ENCODE results near the gene EFNA5.

Gene EFNA5

DNA sequence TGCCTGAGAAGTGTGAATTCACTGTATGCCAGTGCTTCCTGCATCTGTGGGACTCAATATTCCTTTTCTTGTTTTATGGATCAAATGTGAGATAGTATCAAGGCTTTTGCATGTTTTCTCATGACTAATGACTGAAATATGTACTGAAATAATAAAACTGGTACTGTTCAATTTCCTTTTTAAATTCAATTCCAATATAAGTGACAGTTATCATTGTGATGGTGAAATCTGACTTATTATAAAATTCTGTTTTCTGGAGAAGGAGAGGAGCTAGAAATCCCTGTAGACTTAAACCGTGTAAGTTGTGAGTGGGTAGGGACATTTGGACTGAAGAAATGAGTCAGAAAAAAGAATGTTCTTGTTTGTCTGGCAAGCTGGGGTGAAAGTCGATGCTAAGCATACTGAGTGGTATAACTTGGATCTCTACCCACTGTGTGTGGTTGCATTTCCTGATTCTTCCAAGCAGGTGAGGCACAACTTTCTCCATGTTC lies 245.2 kb downstream of the EFNA5 start:
- no peak for DNase-seq (ENCODE audit: low read depth)

- DNase-seq (ENCODE audit: low read depth): no peak
Measured at GRCh38 chr5:107424491-107424890, 246.2 kb downstream of the EFNA5 start.

GRCh38 chr5:107422494-107422893 lies 248.2 kb downstream of the EFNA5 start:
- DNase-seq (ENCODE audit: low read depth): no peak

DNA sequence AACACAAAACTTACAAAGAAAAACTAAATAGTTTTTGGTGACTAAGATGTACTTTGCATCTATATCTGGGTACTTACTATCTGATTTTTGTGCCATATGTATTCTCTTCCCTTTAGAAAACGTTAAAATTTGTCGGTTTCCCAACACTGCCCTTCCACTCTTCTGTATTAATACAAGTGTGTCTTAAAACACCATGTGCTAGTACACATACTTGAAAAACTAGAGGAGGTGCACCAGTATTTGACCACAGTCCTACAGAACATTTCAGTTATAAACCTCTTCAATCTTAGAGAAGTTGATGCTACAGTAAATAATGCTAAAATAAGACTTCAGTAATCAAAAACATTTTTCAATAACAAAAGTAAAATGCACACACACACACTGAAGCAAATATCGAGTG lies 251.2 kb downstream of the EFNA5 start:
- no peak for DNase-seq (ENCODE audit: low read depth)

- DNase-seq (ENCODE audit: low read depth): no peak
Measured at GRCh38 chr5:107418902-107419301, 251.8 kb downstream of the EFNA5 start.

DNA sequence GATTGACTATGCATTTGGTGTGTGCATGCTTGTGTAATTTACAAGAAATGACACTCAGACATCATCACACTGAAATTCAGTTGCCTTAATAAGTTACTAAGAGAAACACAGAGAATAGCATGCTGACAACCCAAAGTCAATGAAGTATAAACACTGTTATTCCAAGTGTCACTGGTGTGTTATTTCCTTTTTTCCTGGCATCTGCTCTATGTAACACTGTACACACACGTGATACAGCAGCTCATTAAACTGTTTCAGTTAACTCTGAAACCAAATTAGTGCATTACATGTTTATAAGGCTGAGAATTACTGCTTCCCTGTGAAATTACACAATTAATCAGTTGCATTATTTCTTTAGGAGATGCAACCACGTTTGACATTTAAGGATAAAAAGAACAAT lies 252.7 kb downstream of the EFNA5 start:
- no peak for DNase-seq (ENCODE audit: low read depth)

DNA sequence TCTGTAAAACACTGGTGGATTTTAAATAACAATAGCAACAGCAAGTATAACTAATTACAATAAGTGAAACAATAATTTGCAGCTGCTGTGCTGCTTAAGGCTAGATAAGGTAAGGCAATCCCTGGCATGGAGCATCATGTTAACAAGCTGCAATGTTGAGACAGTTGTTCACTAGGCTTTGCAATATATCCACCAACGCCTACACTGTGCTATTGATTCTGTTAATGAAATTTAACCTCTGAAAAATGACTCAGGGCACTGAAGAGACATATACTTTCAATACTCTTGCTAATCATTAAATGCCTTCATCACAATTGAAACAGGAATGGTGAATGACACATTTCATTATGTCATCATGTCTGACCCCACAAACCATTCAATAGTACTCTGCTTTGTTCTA lies 255.0 kb downstream of the EFNA5 start:
- DNase-seq (ENCODE audit: low read depth): no peak

GRCh38 chr5:107414802-107415201 lies 255.9 kb downstream of the EFNA5 start:
- DNase-seq (ENCODE audit: low read depth): no peak

DNA sequence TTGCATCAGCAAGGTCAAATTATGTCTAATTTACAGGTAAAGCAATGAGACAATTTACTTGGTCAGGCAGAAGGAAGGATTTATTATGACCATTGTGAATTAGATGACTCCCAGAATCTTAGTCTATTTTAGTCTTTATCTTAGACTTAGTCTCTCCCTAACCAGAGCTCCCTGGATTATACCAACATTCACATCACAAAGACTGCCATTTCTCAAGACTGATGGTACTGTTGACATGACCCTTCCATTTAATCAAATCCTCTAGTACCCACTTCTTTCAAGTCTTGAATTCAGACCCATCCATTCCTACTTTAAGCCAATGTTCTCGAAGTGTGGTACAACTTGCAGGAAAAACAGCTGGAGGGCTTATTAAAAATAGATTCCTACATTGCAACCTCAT lies 257.0 kb downstream of the EFNA5 start:
- no peak for DNase-seq (ENCODE audit: low read depth)

GRCh38 chr5:107408564-107408963 lies 262.2 kb downstream of the EFNA5 start:
- DNase-seq (ENCODE audit: low read depth): no peak

GRCh38 chr5:107407713-107408298 lies 262.9 kb downstream of the EFNA5 start:
- DNase-seq (ENCODE audit: low read depth): no peak

GRCh38 chr5:107404595-107405374 lies 266.0 kb downstream of the EFNA5 start:
- DNase-seq (ENCODE audit: low read depth): no peak

- no peak for DNase-seq (ENCODE audit: low read depth)
Measured at GRCh38 chr5:107403228-107403953, 267.3 kb downstream of the EFNA5 start.

- no peak for DNase-seq (ENCODE audit: low read depth)
Measured at GRCh38 chr5:107402434-107403227, 268.1 kb downstream of the EFNA5 start.

GRCh38 chr5:107401470-107402122 lies 269.1 kb downstream of the EFNA5 start:
- DNase-seq (ENCODE audit: low read depth): no peak

DNA sequence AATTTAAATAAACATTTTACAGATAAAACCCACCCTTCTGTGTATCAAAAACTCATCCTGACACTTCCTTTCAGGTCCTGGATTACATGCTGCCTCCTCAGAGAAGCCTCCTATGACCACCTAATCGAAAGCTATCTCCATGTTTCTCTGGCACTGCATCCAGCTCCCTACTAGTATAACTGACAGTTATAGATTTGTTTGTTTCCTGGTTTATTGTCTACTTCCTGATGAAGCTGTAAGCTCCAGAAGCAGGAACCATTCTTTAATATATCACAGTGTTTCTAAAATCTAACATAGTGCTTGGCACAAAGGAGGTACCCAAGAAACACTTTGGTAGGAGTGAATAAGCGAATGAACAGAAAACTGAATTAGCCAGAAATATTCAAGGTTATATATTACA lies 270.4 kb downstream of the EFNA5 start:
- no peak for DNase-seq (ENCODE audit: low read depth)

DNA sequence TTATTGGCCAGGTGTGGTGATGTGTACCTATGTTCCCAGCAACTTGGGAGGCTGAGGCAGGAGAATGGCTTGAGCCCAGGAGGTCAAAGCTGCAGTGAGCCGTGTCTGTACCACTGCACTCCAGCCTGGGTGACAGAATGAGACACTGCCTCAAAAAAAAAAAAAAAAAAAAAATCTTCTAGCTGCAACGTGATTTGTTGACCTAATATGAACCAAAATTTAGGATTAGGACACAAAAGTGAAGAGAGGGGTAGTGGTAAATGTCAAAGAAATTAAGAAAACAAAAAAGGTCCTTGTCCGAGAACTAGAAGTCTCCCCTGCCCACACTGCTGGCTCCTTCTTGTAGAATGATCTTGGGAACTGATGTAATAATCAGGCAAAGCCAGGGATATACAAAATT lies 272.0 kb downstream of the EFNA5 start:
- no peak for DNase-seq (ENCODE audit: low read depth)

DNA sequence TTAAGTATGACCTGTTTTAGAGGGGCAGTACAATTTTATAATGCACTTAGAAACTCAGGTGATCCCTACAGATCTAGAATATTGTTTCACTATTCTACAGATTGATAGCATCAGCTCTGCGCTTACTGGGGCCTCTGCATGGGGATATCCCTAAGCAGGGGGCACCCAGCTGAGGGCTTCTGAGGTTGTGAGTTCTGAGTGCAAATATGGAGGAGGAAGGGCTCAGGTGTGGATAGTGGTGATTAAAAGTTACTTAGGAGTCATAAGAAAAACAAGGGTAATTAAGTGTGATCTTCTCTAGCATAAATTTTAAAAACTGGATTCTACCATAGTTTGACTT lies 274.4 kb downstream of the EFNA5 start:
- no peak for DNase-seq (ENCODE audit: low read depth)

DNA sequence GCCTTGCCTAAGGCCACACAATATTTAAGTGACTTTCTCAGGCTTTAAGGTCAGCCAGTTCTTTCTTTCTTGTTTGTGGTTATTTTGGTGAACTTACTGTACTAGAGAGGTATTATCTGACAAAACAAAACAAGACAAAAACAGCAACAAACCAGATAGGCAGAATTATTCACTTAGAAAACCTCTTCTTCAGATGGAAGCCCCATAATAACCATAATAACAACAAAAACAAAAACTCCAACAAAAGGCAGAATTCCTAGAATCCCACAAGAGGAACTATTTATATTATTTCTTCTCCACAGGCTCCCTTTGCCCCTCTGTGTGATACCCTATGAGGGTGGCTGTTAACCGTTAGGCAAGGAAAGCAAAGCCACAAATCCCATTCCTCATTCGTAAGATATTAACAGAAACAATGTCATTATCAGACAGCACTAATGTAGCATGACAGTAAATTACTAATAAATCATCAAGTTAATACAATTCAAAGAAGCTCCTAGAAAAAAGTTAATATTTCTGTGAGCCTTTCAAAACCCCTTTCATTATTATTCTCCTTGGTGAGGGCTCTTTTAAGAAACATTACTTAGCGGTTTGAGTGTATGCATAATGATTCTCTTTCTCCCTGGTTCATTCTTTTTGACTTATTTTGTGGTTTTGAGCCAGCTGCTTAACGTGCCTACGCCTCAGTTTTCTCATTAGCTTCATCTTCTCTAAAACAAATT lies 274.9 kb downstream of the EFNA5 start:
- no peak for DNase-seq (ENCODE audit: low read depth)

GRCh38 chr5:107393851-107394250 lies 276.9 kb downstream of the EFNA5 start:
- no peak for DNase-seq (ENCODE audit: low read depth)

DNA sequence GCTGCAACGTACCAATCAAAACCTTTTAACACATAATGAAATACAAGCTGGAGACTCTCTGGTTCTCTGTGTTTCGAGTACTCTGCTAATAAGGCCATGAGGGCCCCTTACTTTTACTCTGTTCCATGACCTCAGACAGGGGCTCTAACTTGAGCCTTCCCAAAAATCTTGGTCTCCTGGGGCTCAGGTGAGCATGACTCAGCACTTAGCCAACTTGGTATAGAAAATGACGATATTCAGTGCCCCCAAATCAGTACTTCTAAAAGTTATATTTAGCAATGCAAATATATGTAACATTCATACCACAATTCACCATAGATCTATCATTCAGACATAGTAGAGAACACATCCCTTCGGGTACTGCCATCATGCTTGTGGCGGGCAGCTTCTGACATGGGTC lies 278.9 kb downstream of the EFNA5 start:
- DNase-seq (ENCODE audit: low read depth): no peak

Data from activated T-helper 1 cell treated with Interleukin-2 at 50 U/mL for 16 hours (primary cell).